ENCODE measurements around the gene BCR. TPM values are rescaled to one million over a fixed set of nuclear protein-coding genes. Genes with fewer than 3 reads are reported as not detected.

The BCR gene
- total and polyA plus RNA-seq, 7 donors: 2.7 to 7.7 (median 6.5) TPM

- Histone ChIP-seq H3K4me3 (no peak overlapping the region), H3K36me3 (ENCODE audit: insufficient read depth in 1 of 2, low read depth in 1 of 2) (no peaks in the 10 kb centered on the region), H3K4me1 (peaks cover 39% of the 10 kb centered on the region), H3K9me3 (no peaks in the 10 kb centered on the region), H3K27me3 (ENCODE audit: insufficient read depth in 3 of 3, low read length in 2 of 3) (peaks cover 0 to 33% (median 0%) of the 10 kb centered on the region in 3 donors), H3K27ac (no peak overlapping the region)
- intact Hi-C loops (cut with DNase I): no loop called here
- TF ChIP-seq, protein P1, sequence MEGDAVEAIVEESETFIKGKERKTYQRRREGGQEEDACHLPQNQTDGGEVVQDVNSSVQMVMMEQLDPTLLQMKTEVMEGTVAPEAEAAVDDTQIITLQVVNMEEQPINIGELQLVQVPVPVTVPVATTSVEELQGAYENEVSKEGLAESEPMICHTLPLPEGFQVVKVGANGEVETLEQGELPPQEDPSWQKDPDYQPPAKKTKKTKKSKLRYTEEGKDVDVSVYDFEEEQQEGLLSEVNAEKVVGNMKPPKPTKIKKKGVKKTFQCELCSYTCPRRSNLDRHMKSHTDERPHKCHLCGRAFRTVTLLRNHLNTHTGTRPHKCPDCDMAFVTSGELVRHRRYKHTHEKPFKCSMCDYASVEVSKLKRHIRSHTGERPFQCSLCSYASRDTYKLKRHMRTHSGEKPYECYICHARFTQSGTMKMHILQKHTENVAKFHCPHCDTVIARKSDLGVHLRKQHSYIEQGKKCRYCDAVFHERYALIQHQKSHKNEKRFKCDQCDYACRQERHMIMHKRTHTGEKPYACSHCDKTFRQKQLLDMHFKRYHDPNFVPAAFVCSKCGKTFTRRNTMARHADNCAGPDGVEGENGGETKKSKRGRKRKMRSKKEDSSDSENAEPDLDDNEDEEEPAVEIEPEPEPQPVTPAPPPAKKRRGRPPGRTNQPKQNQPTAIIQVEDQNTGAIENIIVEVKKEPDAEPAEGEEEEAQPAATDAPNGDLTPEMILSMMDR (IDR thresholded peaks at IDR 0.05): no peak
- DNase-seq: no peak
- WGBS, 3 donors: 86 to 91% (median 89%) methylated on average over 4 of the region's 4 CpGs
- no peak for ATAC-seq
These were observed 42.7 kb downstream of the BCR start for GRCh38 chr22:23222793-23223568.

DNA sequence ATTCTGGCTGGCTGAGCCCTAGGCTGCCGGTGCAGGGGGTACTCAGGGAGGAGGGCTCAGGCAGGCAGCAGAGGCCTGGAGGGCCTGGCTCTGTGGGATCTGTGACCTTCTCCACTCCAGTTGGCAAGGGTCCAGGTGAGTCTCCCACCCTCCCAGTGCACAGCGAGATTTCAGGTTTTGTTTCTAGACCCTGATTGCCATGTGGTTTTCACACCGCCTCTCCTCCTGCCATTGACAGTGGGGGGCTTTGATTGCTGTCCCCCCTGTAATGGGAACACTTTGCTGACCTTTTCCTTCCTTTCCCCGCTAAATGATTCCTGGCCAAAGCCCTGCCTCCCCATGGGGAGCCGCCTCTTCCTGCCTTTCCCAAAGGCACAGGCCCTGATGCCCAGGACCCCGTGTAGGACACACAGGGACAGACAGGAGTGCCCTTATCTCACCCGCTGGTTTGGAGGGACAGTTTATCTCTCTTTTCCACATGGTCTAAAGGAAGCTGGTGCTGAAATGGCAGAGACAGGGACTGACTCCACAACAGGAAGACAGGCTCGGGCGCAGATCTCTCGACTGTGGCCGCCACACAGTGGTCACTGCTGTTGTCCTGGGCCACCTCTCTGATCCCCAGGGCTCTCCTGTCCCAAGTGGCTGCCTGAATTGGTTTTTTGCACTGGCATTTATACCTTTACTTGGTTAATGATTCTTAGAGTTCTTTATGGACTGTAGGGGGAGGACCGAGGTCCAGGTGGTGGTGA, 43.4 kb downstream of the BCR start:
- ATAC-seq: no peak
- Histone ChIP-seq H3K4me3 (no peak overlapping the region), H3K27me3 (ENCODE audit: insufficient read depth in 3 of 3, low read length in 2 of 3) (peaks cover 0 to 27% (median 0%) of the 10 kb centered on the region in 3 donors), H3K4me1 (peaks cover 32% of the 10 kb centered on the region), H3K9me3 (no peaks in the 10 kb centered on the region), H3K36me3 (ENCODE audit: insufficient read depth in 1 of 2, low read depth in 1 of 2) (no peaks in the 10 kb centered on the region), H3K27ac (peak overlapping the region; percentile 16)
- 77 to 83% (median 81%) methylated on average over 12 of the region's 12 CpGs for WGBS, 3 donors
- intact Hi-C loops (cut with DNase I): no loop called here
- TF ChIP-seq, protein P1 (IDR thresholded peaks at IDR 0.05): no peak
- no peak for DNase-seq

GRCh38 chr22:23224846-23225245, 44.5 kb downstream of the BCR start:
- H3K27ac ChIP-seq: no peak overlapping the region
- DNase-seq (no peak), ATAC-seq (no peak)
- intact Hi-C loops (cut with DNase I): no loop called here
- 56 to 71% (median 62%) methylated on average over 7 of the region's 7 CpGs for WGBS, 3 donors
- H3K27me3 ChIP-seq (ENCODE audit: insufficient read depth in 3 of 3, low read length in 2 of 3): peaks cover 0 to 24% (median 3%) of the 10 kb centered on the region in 3 donors
- no peak overlapping the region for H3K4me3 ChIP-seq
- TF ChIP-seq, protein P1 (IDR thresholded peaks at IDR 0.05): no peak
- H3K4me1 ChIP-seq: peaks cover 25% of the 10 kb centered on the region
- H3K36me3 ChIP-seq (ENCODE audit: insufficient read depth in 1 of 2, low read depth in 1 of 2): no peaks in the 10 kb centered on the region
- no peaks in the 10 kb centered on the region for H3K9me3 ChIP-seq

- Histone ChIP-seq H3K4me3 (no peak overlapping the region), H3K27ac (peak overlapping the region; percentile 46), H3K36me3 (ENCODE audit: insufficient read depth in 1 of 2, low read depth in 1 of 2) (no peaks in the 10 kb centered on the region), H3K4me1 (peaks cover 21% of the 10 kb centered on the region), H3K9me3 (no peaks in the 10 kb centered on the region), H3K27me3 (ENCODE audit: insufficient read depth in 3 of 3, low read length in 2 of 3) (peaks cover 0 to 24% (median 3%) of the 10 kb centered on the region in 3 donors)
- TF ChIP-seq, protein P1 (IDR thresholded peaks at IDR 0.05): no peak
- no peak for DNase-seq
- intact Hi-C loops (cut with DNase I): no loop called here
- no peak for ATAC-seq
- WGBS, 3 donors: 81 to 86% (median 83%) methylated on average over 10 of the region's 10 CpGs
These were observed 45.0 kb downstream of the BCR start for GRCh38 chr22:23225337-23225723.
